IPS-18a (cell line): ENCODE measurements around the gene TMEM233.

Experiments used
- H3K27ac ChIP-seq: one replicate; pipeline ENCODE4 v1.5.1; 2013; ENCODE audit warnings: low read length
- H3K27me3 ChIP-seq: one replicate; pipeline ENCODE4 v1.6.1; 2013; ENCODE audit warnings: mild to moderate bottlenecking, low read length; ENCODE audit not compliant: control insufficient read depth, insufficient read depth
- H3K36me3 ChIP-seq: one replicate; pipeline ENCODE4 v1.6.1; 2013; ENCODE audit warnings: low read depth, low read length; ENCODE audit not compliant: control insufficient read depth
- H3K4me1 ChIP-seq: one replicate; pipeline ENCODE4 v1.6.1; 2013; ENCODE audit warnings: low read depth, low read length; ENCODE audit not compliant: control insufficient read depth
- H3K4me3 ChIP-seq: one replicate; pipeline ENCODE4 v1.5.1; 2013; ENCODE audit warnings: low read length
- H3K9ac ChIP-seq: one replicate; pipeline ENCODE4 v1.6.1; 2013; ENCODE audit warnings: mild to moderate bottlenecking, low read length, moderate library complexity
- H3K9me3 ChIP-seq: one replicate; pipeline ENCODE4 v1.6.1; 2013; ENCODE audit warnings: low read depth, low read length; ENCODE audit not compliant: control insufficient read depth

The TMEM233 gene

GRCh38 chr12:119684711-119685369 is 91.3 kb downstream of the TMEM233 start:
- no peak overlapping the region for H3K27ac ChIP-seq
- H3K36me3 ChIP-seq, result peaks cover 23% of the 10 kb centered on the region
- no peaks in the 10 kb centered on the region for H3K9me3 ChIP-seq
- H3K9ac ChIP-seq, result no peak overlapping the region
- H3K27me3 ChIP-seq, result no peaks in the 10 kb centered on the region
- H3K4me1 ChIP-seq, result no peaks in the 10 kb centered on the region
- H3K4me3 ChIP-seq, result no peak overlapping the region

GRCh38 chr12:119685375-119685774 is 91.8 kb downstream of the TMEM233 start:
- peaks cover 21% of the 10 kb centered on the region for H3K36me3 ChIP-seq
- H3K4me3 ChIP-seq, result no peak overlapping the region
- H3K9ac ChIP-seq, result no peak overlapping the region
- H3K27ac ChIP-seq, result no peak overlapping the region
- no peaks in the 10 kb centered on the region for H3K27me3 ChIP-seq
- H3K4me1 ChIP-seq, result no peaks in the 10 kb centered on the region
- no peaks in the 10 kb centered on the region for H3K9me3 ChIP-seq

GRCh38 chr12:119686355-119686754 is 92.8 kb downstream of the TMEM233 start:
- no peak overlapping the region for H3K4me3 ChIP-seq
- H3K36me3 ChIP-seq, result peaks cover 17% of the 10 kb centered on the region

GRCh38 chr12:119686776-119687175 is 93.2 kb downstream of the TMEM233 start:
- Histone ChIP-seq H3K27me3 (no peaks in the 10 kb centered on the region), H3K9ac (no peak overlapping the region), H3K9me3 (no peaks in the 10 kb centered on the region), H3K4me1 (no peaks in the 10 kb centered on the region), H3K36me3 (peaks cover 17% of the 10 kb centered on the region), H3K4me3 (no peak overlapping the region), H3K27ac (no peak overlapping the region)

More at GRCh38 chr12:119686355-119686754, 92.8 kb downstream of the TMEM233 start:
- no peaks in the 10 kb centered on the region for H3K4me1 ChIP-seq
- no peak overlapping the region for H3K9ac ChIP-seq
- H3K27me3 ChIP-seq, result no peaks in the 10 kb centered on the region
- H3K9me3 ChIP-seq, result no peaks in the 10 kb centered on the region
- no peak overlapping the region for H3K27ac ChIP-seq

- H3K27me3 ChIP-seq, result no peaks in the 10 kb centered on the region
- H3K27ac ChIP-seq, result no peak overlapping the region
- H3K9me3 ChIP-seq, result no peaks in the 10 kb centered on the region
- H3K9ac ChIP-seq, result no peak overlapping the region
- H3K36me3 ChIP-seq, result peaks cover 19% of the 10 kb centered on the region
- no peaks in the 10 kb centered on the region for H3K4me1 ChIP-seq
- no peak overlapping the region for H3K4me3 ChIP-seq
These were observed 93.8 kb downstream of the TMEM233 start for GRCh38 chr12:119687406-119687805.

GRCh38 chr12:119687879-119688278 is 94.3 kb downstream of the TMEM233 start:
- H3K36me3 ChIP-seq, result peaks cover 24% of the 10 kb centered on the region

GRCh38 chr12:119689935-119690500 is 96.4 kb downstream of the TMEM233 start:
- no peak overlapping the region for H3K9ac ChIP-seq
- peaks cover 27% of the 10 kb centered on the region for H3K36me3 ChIP-seq
- H3K27ac ChIP-seq, result no peak overlapping the region
- no peak overlapping the region for H3K4me3 ChIP-seq
- no peaks in the 10 kb centered on the region for H3K4me1 ChIP-seq
- no peaks in the 10 kb centered on the region for H3K9me3 ChIP-seq
- no peaks in the 10 kb centered on the region for H3K27me3 ChIP-seq

More at GRCh38 chr12:119687879-119688278, 94.3 kb downstream of the TMEM233 start:
- no peaks in the 10 kb centered on the region for H3K4me1 ChIP-seq
- no peaks in the 10 kb centered on the region for H3K9me3 ChIP-seq
- no peak overlapping the region for H3K9ac ChIP-seq
- H3K4me3 ChIP-seq, result no peak overlapping the region
- H3K27me3 ChIP-seq, result no peaks in the 10 kb centered on the region
- H3K27ac ChIP-seq, result no peak overlapping the region

- H3K27me3 ChIP-seq, result no peaks in the 10 kb centered on the region
- H3K36me3 ChIP-seq, result peaks cover 27% of the 10 kb centered on the region
- H3K4me3 ChIP-seq, result no peak overlapping the region
- no peaks in the 10 kb centered on the region for H3K9me3 ChIP-seq
- no peaks in the 10 kb centered on the region for H3K4me1 ChIP-seq
- H3K9ac ChIP-seq, result no peak overlapping the region
- H3K27ac ChIP-seq, result no peak overlapping the region
These were observed 97.7 kb downstream of the TMEM233 start for GRCh38 chr12:119691202-119691810.

- H3K4me1 ChIP-seq, result no peaks in the 10 kb centered on the region
- no peak overlapping the region for H3K9ac ChIP-seq
- no peak overlapping the region for H3K4me3 ChIP-seq
- H3K27me3 ChIP-seq, result no peaks in the 10 kb centered on the region
- H3K27ac ChIP-seq, result no peak overlapping the region
- H3K9me3 ChIP-seq, result no peaks in the 10 kb centered on the region
- peaks cover 36% of the 10 kb centered on the region for H3K36me3 ChIP-seq
These were observed 98.8 kb downstream of the TMEM233 start for GRCh38 chr12:119692410-119692809.
